NOMO-1 treated with dmso at 0.1 percent for 144 hours (cell line): ENCODE results near the gene MBNL1.

Experiments
- DNase-seq: peaks from one replicate; lab custom pipeline; 2025; ENCODE audit not compliant: unreplicated experiment; lab: John Stamatoyannopoulos, UW

The MBNL1 gene

DNA sequence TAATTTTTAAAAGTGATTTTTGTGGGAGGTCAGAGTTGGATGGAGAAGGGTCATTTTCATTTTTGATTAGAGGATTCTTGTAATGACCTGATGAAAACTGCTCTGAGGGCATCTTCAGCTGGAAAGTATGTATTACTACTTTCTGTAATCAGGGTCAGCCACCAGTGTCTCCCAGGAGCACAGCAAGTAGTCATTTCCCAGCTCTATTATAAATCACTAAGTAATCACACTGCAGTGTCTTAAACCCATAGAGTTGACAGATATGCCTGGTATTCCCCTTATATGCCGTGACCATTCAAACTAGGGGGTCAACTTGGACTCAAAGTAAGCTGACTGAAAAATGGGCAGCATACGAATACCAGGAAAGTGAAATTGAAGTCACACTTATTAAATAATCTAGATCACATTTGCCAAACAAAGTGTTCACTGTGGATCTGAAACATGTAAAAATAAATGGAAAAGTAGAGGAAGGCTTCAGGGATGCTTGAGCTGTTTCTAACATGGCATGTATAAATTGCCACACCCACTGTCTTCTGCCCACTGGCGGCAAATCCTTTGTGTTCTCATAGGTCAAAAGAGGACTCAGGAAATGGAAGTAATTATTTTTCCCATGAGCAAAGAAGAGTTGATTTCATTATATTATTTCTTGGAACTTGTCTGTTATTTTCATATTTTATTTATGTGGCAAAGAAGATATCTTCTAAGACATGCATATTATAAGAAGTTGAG is 105.7 kb downstream of the MBNL1 start:
- no peak for DNase-seq

DNA sequence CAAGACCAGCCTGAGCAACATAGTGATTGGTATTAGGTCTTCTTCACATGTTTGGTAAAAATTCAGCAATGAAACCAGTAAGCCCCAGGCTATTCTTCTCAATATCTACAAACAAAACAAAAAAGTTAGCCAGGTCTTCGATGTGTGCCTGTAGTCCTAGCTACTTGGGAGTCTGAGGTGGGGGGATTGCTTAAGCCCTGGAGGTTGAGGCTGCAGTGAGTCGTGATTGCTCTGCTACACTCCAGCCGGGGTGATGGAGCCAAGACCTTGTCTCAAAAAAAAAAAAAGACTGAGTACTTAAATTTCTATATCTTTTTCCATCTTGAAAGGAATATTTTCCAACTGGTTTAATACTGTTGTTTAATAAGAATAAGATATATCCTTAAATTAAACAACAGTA is 106.8 kb downstream of the MBNL1 start:
- no peak for DNase-seq

DNA sequence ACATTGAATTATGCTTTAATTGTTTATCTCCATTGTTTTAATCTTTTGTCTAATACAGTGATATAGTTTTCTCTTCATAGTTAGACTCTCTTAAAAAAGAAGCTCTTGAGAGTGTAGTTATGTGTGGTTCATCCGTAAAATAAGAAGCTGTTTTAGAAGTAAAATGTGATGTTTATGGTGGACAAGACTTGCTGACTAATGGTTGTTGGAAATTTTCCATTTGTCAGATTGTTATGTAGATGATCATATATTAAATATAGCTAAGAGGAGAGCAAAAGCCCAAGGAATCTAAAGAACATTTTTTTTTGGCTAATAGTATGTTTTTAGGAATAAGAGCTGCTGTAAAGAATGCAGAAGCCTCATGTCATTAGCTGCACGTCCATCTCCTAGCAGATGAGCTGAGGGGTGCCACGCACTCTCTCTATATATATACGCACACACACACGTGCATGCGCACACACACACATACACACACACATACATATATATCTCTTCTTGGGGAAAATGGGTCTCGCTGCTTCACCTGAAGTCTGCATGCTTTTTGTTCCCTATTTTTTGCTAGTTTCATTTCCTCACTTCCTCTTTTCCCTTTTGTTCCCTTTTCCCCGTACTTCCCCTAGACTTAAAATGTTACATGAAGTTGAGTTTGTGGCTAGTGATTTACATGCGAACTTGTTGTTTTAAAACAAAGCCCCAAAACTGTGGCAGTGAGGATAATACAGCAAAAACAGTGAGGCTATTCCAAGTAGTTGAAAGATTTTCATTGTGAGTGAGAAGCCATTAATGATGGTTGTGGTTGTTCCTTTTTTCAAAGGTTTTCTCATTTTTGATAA is 107.8 kb downstream of the MBNL1 start:
- DNase-seq = peak; percentile 98

DNA sequence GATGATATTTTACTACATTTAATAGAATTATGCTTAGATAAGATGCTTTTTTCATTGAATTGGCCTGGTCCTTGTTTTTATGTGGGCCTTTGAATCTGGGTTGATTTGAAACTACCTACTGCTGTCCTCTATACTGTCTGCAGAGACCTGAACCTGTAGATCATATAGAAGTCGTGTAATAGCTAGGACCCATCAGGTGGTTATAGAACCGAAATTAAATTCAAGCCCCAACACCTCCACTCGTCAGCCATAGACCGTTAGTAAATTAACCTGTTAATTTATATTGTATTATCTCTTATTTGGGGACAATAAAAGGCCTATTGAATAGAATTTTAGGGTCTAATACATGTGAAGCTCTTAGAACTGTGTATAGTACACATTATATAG is 108.4 kb downstream of the MBNL1 start:
- DNase-seq = no peak

DNA sequence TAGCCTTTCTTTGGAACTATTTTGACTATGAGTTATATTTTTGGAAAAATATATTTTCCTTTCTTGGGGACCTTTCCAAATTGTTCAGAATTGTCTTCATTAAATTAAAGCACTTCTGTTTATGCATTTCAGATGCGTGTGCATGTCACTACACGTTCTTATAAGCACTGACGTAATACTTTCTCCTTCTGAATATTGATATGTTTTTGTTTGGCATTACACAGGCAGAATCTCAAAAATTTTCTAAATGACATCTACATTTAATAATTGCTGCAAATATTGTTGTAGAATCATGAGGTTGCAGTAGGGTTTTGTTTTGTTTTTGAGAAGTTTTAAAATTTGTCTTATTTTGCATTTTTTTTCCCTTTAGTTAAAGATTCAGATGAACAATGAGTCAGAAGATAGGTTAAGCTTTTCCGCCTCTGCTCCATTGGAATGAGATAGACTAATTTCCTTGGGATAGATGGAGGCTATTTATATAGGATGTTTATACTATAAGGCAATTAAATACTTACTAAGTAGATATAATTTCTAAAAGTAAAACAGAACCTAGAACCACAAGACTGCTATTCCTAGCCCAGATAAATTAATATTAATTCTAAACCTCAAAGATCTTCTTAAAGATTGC is 110.8 kb downstream of the MBNL1 start:
- DNase-seq = no peak

DNA sequence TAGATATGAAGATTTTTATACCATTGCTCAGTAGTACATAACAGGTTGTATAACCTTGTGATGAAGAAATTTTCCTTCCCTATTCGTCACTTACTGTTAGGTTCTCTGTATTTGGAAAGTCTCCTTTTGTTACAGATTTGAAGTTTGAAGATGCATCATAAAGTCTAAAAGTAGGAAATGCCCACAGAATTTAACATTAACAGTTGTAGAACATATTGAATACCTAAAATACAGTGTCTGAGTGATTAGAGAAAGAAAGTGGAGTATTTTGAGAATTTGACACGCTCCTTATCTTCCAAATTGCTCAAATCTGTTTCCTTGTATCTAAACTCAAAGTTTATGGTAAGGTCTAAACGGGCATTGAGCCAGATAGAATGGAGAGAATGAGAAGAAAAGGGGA is 111.3 kb downstream of the MBNL1 start:
- no peak for DNase-seq

DNA sequence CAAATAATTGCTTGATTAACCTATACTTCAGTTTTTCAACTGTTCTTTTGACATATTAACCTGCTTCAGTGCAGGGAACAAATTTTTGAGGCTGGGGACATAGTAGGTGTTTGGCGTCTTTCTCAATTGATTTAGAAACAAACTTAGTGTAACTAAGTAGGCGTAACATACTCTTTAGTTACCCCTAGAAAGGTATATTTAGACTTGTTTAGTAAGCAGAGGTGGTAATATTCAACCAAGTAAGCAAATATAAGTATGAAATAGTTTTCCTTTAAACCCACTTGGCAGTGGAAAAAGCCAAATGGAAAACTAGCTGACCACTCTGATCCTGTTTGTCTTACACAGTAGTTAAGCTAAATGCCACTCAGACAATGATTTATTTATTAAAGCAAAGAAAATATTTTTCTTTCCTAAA is 113.2 kb downstream of the MBNL1 start:
- no peak for DNase-seq

DNA sequence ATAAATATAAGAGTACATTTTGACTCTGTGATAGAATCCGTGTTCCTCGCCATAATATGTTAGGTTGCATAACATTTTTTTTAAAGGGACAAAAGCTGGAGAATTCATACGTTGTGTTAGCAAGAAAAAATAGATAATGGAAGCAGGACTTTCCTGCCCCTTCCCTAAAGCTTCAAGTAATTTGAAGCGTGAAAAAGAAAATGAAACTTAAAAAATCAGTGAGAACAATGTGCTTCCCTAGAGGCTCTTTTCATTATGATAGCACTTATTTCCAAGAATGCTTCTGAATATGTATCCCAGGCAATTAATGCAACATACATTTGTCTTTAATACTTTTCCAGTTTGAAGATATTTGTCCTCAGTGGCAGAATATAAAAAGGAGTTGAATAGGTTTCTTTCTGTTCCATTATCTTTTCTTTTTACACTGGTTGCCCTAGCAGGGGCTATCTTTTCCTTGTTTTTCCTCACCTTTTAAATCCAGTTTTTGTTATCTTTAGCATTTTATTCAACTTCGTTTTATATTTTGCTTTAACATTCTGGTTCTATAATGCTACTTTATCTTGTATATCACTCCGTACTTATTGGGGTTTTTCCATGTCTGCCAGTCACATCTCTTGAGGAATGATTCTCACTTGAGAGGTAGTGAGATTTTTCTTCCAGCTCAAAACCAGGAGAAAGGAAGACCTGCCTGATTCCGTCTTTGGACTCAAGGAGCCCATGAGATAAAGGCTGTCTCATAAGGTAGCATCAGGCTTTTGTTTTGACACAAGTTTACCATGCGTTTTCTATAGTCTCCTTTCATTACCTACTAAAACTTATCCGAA is 113.8 kb downstream of the MBNL1 start:
- no peak for DNase-seq

DNA sequence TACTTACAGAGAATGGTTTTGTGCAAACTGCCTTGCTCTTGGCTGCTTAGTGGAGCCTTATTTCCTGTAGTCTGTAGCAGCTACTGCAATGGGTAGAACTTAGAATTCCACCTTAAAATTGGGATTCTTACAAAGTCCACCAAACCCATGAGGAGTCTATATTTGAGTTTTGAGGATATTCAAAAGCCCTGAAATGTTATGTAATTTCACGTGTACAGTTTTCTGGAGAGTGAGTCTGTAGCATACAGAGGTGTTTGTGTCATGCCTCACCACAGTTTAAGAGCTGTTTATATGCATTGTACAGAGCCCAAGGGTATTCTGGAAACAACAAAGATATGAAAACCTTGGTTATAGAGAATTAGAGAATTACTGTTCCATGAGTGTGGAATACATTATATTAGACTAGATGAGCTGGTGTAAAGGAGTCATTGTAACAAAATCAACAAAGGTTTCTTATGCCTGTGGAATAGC is 114.4 kb downstream of the MBNL1 start:
- DNase-seq = no peak

DNA sequence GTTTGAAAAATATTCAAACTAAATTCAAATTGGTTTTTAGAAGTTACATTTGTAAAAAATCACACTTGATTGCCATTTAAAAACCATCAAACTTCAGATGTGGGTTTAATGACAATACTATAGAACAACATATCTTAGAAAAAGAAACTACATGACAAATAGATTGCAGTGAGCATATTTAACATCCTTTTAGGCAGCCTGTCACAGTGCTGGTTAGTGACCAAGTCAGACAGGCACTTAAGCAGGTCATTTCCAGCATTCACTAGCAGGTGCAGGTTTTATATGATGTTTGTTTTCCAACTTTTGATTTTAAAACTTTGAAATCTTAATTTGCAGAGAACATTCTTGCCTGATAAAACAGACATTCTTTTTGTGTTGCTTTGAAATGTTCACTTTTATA is 115.7 kb downstream of the MBNL1 start:
- no peak for DNase-seq

DNA sequence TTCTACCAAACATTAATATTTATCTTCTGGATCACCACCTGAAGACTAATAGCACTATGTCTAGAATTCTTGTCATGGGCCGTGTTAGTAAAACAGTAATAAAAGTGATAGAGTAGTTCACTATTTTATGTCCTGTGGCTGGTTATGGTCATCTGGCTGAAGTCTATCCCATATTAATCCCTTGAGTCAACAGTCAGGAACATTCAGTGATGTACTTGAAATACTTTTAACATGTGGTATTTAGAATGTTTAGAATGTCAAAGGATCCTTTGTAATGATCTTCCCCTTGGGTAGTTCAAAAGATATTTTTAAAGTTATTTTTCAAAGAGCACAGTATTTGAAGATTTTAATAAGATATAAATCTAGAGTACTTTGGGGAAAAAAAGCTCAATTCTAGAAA is 117.0 kb downstream of the MBNL1 start:
- DNase-seq = no peak

DNA sequence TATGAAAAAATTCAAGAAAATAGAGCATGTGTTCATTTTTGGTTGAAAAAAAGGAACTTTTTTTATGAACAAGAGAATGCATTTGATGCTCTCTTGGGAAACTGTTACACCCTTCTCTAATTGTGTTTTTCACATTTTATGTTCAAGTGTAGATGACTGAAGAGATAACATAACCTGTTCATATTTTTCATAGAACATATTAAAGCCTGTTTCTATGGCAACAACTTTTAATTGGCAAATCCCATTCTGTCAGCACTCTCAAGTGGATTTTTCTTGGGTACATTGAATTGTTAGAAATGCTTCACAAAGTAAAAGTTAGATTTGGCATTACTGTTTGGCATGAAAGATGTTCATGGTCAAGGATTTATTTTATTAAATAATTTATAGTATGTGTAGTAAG is 117.5 kb downstream of the MBNL1 start:
- no peak for DNase-seq

DNA sequence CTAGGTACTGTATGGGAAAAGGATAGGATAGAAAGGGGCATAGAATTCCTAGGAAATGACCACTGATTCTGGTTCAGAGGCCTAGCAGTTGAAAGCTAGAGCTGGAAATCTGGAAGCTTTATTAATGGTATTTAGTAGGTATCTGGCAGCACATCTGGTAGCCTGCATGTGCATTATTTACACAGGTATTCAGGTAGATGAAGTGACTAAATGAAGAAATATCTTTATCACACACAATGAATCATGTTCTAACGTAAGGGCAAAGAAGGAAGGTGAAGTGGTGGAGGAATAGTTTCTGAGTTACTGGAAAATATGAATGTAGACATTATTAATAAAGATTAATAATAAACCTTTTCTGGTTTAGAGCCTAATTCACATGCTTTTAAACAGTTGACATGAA is 119.9 kb downstream of the MBNL1 start:
- DNase-seq = no peak

DNA sequence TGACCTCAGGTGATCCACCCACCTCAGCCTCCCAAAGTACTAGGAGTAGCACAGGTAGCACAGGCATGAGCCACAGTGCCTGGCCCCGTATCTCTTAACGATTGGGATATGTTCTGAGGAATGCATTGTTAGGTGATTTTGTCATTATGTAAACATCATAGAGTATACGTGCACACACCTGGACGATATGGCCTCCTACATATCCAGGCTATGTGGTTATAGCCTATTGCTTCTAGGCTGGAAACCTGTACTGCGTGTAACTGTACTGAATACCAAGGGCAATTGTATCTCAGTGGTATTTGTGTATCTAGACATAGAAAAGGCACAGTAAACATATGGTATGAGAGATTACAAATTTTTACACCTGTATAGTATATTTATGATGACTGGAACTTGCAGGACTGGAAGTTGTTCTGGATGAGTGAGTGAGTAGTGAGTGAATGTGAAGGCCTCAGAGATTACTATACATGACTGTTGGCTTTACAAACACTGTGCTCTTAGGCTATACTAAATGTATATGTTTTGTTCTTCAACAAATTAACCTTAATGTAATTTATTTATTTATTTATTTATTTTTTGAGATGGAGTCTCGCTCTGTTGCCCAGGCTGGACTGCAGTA is 120.7 kb downstream of the MBNL1 start:
- no peak for DNase-seq

DNA sequence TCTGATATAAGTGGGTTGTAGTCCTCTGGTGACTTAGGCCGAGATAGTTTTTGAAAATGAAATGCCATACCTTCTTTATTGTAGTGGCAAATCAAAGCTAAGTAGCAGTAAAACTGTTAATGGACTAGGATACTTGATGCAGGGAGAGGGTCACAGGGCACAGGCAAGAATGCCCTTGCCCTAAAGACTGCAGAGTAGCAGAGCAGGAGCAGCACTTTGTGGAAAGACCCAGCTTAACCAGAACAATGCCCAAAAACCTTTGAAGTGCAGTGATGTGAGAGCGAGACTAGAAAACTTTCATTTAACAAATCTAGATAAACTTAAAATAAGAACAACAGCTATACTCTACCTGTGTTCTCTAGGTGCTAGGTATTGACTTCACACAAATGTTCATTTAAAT is 121.9 kb downstream of the MBNL1 start:
- no peak for DNase-seq

DNA sequence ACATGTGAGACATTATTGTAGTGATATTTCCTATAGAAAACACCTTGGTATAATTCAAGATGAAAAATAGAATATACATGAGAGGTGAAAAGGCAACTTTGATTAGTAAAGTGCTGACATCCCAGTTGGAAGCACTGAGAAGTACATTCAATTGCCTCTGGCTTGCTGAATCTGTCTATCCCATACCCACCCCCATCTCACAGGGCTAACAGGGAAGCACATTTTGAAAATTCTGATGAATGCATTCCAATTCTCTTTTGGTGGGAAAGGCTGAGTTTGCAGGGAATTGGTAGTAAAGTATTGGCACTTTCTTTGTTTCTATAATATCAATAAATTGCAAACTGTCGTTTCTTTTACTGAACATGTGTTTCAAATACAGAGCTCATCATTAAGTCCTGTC is 122.9 kb downstream of the MBNL1 start:
- DNase-seq = no peak

DNA sequence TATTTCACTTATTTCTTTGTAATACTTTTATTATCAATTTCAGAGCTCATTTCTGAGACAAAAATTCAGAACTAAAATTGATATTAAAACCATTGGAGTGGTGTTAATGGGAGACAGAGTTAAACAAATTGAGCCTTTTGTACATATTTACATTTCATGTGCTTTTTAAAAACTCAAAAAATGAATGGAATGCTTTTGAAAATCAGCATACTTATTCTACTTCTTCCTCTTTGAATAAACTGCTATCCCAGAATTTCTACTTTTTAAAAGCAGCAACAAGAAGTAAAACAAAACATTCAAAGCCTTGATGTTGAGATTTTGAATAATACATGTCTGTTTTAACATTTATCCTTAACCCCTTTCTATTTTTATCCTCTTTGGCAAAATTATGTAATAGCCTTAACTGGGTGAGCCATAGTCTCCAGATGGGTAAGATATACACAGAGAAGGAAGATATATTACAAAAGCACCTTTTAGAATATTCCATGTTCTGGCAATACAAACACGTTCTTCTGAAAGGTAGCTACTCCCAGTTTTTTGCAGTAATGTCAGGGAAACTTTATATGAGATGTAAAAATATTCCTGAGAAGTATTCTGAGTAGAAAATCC is 123.6 kb downstream of the MBNL1 start:
- no peak for DNase-seq

DNA sequence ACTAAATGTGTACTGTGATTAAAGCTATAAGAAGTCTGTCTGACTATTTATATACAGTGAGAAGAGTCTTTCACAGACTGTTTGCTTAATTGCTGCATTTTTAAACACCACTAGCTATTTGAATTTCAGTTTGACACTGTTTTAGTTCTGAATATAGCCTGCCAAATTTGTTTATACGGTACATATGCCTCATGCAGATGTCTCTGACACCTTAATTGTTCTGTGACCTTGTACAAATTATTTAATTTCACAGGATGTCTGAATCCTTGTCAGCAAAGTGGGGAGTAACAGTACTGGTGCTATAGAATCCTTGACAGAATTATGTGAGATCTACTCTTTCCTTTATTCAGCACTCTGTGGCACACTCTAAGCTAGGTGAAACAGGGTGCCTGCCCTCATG is 125.5 kb downstream of the MBNL1 start:
- no peak for DNase-seq

DNA sequence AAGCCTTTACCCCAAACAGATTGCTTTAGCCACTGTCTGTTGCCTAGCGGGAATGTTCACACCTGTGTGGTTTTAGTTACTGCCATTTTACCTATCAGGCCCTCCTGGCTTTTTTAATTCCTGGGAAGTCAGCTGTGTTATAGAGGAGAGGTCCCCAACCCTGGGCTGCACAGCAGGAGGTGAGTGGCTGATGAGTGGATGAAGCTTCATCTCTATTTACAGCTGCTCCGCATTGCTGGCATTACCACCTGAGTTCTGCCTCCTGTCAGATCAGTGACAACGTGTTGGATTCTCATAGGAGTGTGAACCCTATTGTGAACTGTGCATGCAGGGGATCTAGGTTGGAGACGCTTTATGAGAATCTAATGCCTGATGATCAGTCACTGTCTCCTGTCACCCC is 127.0 kb downstream of the MBNL1 start:
- DNase-seq = no peak

DNA sequence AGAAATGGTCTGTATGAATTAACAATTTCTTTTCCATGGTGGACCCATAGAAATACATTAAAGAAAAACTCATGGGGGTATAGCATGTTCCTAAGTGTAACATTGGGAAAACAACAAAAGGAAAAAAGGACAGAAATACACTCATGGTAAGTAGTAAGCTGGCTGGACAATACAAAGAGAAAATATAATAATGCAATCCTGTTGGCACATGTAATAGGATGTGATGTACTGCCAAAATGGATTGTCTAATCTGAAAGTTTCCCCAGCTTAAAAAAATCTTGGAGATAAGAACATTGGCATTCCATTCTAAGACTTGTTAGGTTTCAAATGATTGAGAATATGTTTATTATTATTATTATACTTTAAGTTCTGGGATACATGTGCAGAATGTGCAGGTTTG is 128.1 kb downstream of the MBNL1 start:
- no peak for DNase-seq
